Measurements from ENCODE around the gene KCTD8. TPM values are rescaled to one million over a fixed set of nuclear protein-coding genes. Genes with fewer than 3 reads are reported as not detected.
"Not testable (repeated sequence)": the region's sequence is repeated elsewhere in the genome, so short reads cannot be mapped to it uniquely, and the experiment has no call there.

The KCTD8 gene
- total RNA-seq, 2 experiments from 2014 or later, result not detected

DNA sequence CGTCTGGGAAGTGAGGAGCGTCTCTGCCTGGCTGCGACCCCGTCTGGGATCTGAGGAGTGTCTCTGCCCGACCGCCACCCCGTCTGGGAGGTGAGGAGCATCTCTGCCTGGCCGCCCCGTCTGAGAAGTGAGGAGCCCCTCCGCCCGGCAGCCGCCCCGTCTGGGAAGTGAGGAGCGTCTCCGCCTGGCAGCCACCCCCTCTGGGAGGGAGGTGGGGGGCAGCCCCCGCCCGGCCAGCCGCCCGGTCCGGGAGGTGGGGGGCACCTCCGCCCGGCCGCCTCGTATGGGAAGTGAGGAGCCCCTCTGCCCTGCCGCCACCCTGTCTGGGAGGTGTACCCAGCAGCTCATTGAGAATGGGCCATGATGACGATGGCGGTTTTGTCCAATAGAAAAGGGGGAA lies 280.8 kb downstream of the KCTD8 start:
- DNase-seq; ATAC-seq; H3K27me3 Mint-ChIP-seq; CTCF ChIA-PET; H3K36me3 Mint-ChIP-seq; H3K4me3 Mint-ChIP-seq; H3K27ac Mint-ChIP-seq; H3K4me1 Mint-ChIP-seq; H3K9me3 Mint-ChIP-seq (ENCODE audit: low read depth): not testable (repeated sequence)

- Mint-ChIP-seq H3K9me3 (ENCODE audit: low read depth) (peaks cover 4% of the 10 kb centered on the region), H3K27me3 (no peaks in the 10 kb centered on the region), H3K4me1 (no peaks in the 10 kb centered on the region), H3K27ac (no peak overlapping the region), H3K4me3 (no peak overlapping the region), H3K36me3 (no peaks in the 10 kb centered on the region)
- DNase-seq (no peak), ATAC-seq (no peak)
- CTCF ChIA-PET, result no interaction called here
Observed at GRCh38 chr4:44165938-44166337, 282.7 kb downstream of the KCTD8 start.

GRCh38 chr4:44162538-44163270 lies 285.9 kb downstream of the KCTD8 start:
- Mint-ChIP-seq H3K4me3 (no peak overlapping the region), H3K27ac (no peak overlapping the region), H3K27me3 (no peaks in the 10 kb centered on the region), H3K9me3 (ENCODE audit: low read depth) (peaks cover 2% of the 10 kb centered on the region), H3K36me3 (no peaks in the 10 kb centered on the region), H3K4me1 (no peaks in the 10 kb centered on the region)
- ATAC-seq (no peak), DNase-seq (no peak)
- CTCF ChIA-PET, result no interaction called here

- ATAC-seq, result no peak
- Mint-ChIP-seq H3K27ac (no peak overlapping the region), H3K36me3 (no peaks in the 10 kb centered on the region), H3K4me1 (no peaks in the 10 kb centered on the region), H3K27me3 (no peaks in the 10 kb centered on the region), H3K9me3 (ENCODE audit: low read depth) (peaks cover 2% of the 10 kb centered on the region), H3K4me3 (no peak overlapping the region)
- CTCF ChIA-PET, result no interaction called here
- DNase-seq, result no peak
Observed at GRCh38 chr4:44161756-44162155, 286.9 kb downstream of the KCTD8 start.

DNA sequence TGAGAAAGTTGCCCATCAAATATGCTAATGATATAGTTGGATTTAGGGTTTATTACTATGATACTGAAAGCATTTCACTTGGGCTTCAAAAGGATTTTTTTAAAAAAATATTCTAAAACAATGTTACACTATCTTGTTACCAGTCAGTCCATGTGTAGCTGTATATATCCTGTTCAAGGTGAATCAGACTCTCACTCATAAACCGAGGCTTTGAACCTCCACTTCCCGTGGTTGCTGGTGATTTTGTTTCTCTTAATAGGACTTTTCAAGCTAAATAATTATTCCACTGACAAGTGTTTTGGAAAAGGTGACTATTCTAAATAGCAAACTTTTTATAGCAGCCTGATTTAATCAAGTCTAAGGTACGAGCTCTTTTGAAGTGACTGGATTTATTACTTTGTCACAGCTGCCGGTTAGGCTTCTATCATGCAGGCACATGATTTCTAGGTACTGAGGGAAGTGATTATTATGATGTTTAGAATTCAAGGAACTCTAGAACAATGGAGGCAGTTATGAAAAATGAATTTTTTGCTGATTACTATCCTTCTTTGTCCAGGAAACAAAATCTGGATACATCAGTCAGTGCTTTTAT lies 287.7 kb downstream of the KCTD8 start:
- Mint-ChIP-seq H3K4me3 (no peak overlapping the region), H3K36me3 (no peaks in the 10 kb centered on the region), H3K4me1 (no peaks in the 10 kb centered on the region), H3K27me3 (no peaks in the 10 kb centered on the region), H3K27ac (no peak overlapping the region), H3K9me3 (ENCODE audit: low read depth) (peaks cover 2% of the 10 kb centered on the region)
- CTCF ChIA-PET, result no interaction called here
- DNase-seq, result no peak
- ATAC-seq, result no peak

DNA sequence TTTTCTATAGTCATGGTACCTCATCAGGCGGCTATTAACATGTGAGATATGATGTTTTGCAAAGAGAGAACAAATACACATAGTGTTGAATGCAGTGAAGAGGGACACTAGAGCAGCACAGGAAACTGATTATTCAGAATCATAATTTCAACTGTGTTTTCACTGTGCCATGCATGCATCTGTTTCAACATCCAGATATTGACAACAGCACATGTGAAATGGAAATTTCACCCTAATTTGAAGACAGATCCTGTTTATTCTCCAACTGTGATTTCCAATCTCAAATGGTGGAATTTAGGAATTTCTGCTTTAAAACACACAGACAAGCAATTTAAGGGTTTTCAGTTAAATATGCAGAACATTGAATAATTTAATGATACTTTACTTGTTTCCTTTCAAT lies 288.6 kb downstream of the KCTD8 start:
- Mint-ChIP-seq H3K27me3 (no peaks in the 10 kb centered on the region), H3K36me3 (no peaks in the 10 kb centered on the region), H3K4me3 (no peak overlapping the region), H3K4me1 (no peaks in the 10 kb centered on the region), H3K27ac (no peak overlapping the region), H3K9me3 (ENCODE audit: low read depth) (no peaks in the 10 kb centered on the region)
- no peak for ATAC-seq
- CTCF ChIA-PET, result no interaction called here
- DNase-seq, result no peak

GRCh38 chr4:44157611-44158277 lies 290.9 kb downstream of the KCTD8 start:
- DNase-seq (no peak), ATAC-seq (no peak)
- Mint-ChIP-seq H3K4me3 (no peak overlapping the region), H3K4me1 (no peaks in the 10 kb centered on the region), H3K27ac (no peak overlapping the region), H3K9me3 (ENCODE audit: low read depth) (no peaks in the 10 kb centered on the region), H3K27me3 (no peaks in the 10 kb centered on the region), H3K36me3 (no peaks in the 10 kb centered on the region)
- CTCF ChIA-PET, result no interaction called here

DNA sequence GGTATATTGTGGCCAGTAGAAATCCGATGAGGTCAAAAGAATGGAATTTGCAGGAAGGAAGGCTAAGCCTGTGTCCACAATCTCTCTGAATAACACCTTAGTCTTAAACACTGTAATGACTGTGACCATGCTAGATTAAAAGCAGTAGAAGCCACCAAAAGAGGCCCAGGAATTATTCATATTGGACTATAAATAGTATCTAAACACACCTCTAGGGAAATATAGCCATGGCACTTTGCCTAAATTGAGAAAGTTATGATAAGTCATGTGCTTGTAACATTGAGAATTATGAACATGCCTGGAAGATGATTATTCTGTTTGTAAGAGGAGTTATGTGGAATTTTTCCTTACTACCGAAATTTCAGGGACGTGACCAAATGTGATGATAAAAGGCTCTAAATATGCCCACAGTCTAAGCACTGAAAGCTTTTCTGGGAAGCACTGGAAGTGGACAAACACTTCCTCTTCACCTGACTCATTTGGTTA lies 298.5 kb downstream of the KCTD8 start:
- H3K36me3 Mint-ChIP-seq, result no peaks in the 10 kb centered on the region
- DNase-seq (no peak), ATAC-seq (no peak)
- H3K4me3 Mint-ChIP-seq, result no peak overlapping the region
- CTCF ChIA-PET, result no interaction called here
- no peak overlapping the region for H3K27ac Mint-ChIP-seq
- peaks cover 8% of the 10 kb centered on the region for H3K9me3 Mint-ChIP-seq (ENCODE audit: low read depth)
- H3K4me1 Mint-ChIP-seq, result no peaks in the 10 kb centered on the region
- no peaks in the 10 kb centered on the region for H3K27me3 Mint-ChIP-seq

DNA sequence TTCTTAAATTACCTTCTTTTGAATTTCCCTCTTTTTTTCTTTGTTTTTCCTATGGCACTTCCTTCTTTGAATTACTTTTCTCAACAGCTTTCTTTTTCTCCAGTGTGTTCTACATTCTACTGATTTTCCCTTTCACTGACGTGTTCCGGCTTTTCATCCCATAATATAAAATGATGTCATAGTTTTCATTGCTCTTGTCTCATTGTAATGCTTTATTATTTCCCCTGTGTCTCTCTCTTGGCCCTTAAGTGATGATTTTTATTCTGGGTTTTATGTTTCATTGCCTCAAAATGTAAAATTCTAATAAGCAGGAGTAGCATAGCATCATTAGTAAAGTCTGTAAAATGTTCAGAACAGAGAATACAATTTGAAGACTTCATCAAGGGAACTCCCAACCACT lies 299.3 kb downstream of the KCTD8 start:
- CTCF ChIA-PET, result no interaction called here
- Mint-ChIP-seq H3K27ac (no peak overlapping the region), H3K27me3 (no peaks in the 10 kb centered on the region), H3K4me3 (no peak overlapping the region), H3K9me3 (ENCODE audit: low read depth) (peaks cover 8% of the 10 kb centered on the region), H3K36me3 (no peaks in the 10 kb centered on the region), H3K4me1 (no peaks in the 10 kb centered on the region)
- ATAC-seq, result no peak
- DNase-seq, result no peak

- Mint-ChIP-seq H3K27me3 (no peaks in the 10 kb centered on the region), H3K9me3 (ENCODE audit: low read depth) (peaks cover 8% of the 10 kb centered on the region)
- no peak for ATAC-seq
Observed at GRCh38 chr4:44147571-44148075, 301.0 kb downstream of the KCTD8 start.

GRCh38 chr4:44146516-44146915 lies 302.1 kb downstream of the KCTD8 start:
- Mint-ChIP-seq H3K27ac (no peak overlapping the region), H3K36me3 (no peaks in the 10 kb centered on the region), H3K4me1 (no peaks in the 10 kb centered on the region), H3K9me3 (ENCODE audit: low read depth) (peaks cover 8% of the 10 kb centered on the region), H3K27me3 (no peaks in the 10 kb centered on the region), H3K4me3 (no peak overlapping the region)
- ATAC-seq (no peak), DNase-seq (no peak)
- CTCF ChIA-PET, result no interaction called here

More at GRCh38 chr4:44147571-44148075, 301.0 kb downstream of the KCTD8 start:
- H3K4me1 Mint-ChIP-seq, result no peaks in the 10 kb centered on the region
- DNase-seq, result no peak
- no peak overlapping the region for H3K4me3 Mint-ChIP-seq
- no peaks in the 10 kb centered on the region for H3K36me3 Mint-ChIP-seq
- H3K27ac Mint-ChIP-seq, result no peak overlapping the region
- CTCF ChIA-PET, result no interaction called here

DNA sequence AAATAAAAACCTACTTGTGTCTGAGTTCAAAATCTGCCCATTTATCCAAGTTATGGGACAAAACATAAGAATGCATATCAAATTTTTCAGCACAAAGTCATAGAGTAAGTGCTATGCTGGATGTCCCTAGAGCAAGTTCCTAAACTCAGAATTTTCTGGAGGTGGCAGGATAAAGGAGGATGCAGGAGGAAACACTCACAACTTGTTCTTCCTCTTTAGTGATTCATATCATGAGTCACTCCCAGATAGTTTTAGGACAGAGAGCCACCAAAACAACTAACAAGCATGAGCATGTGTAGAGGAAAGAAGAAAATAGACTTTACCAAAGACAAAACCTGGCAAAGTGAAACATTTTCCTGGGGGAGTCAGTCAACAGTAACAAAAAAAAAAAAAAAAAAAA lies 302.7 kb downstream of the KCTD8 start:
- no peak for ATAC-seq
- H3K27ac Mint-ChIP-seq, result no peak overlapping the region
- no peak overlapping the region for H3K4me3 Mint-ChIP-seq
- H3K4me1 Mint-ChIP-seq, result no peaks in the 10 kb centered on the region
- H3K9me3 Mint-ChIP-seq (ENCODE audit: low read depth), result peaks cover 7% of the 10 kb centered on the region
- no peaks in the 10 kb centered on the region for H3K27me3 Mint-ChIP-seq
- no peak for DNase-seq
- CTCF ChIA-PET, result no interaction called here
- H3K36me3 Mint-ChIP-seq, result no peaks in the 10 kb centered on the region

GRCh38 chr4:44132526-44132925 lies 316.1 kb downstream of the KCTD8 start:
- no peak overlapping the region for H3K27ac Mint-ChIP-seq
- H3K36me3 Mint-ChIP-seq, result no peaks in the 10 kb centered on the region

More at GRCh38 chr4:44132526-44132925, 316.1 kb downstream of the KCTD8 start:
- CTCF ChIA-PET, result no interaction called here
- DNase-seq, result no peak
- ATAC-seq, result no peak
- Mint-ChIP-seq H3K4me3 (no peak overlapping the region), H3K9me3 (ENCODE audit: low read depth) (peaks cover 18% of the 10 kb centered on the region), H3K4me1 (no peaks in the 10 kb centered on the region), H3K27me3 (no peaks in the 10 kb centered on the region)

All from activated CD8-positive, alpha-beta memory T cell treated with anti-CD3 and anti-CD28 coated beads, Interleukin-2, amount 10 ng/mL, durations not matched to agents 7 days and 5 days (primary cell).